GM12878 (cell line): Measurements from ENCODE around the gene ZMIZ1. TPM values are rescaled to one million over a fixed set of nuclear protein-coding genes. Genes with fewer than 3 reads are reported as not detected.

Source experiments
- ATAC-seq: fragments of 200-7000 bp; cut with Tn5 transposase; 3 replicates; pipeline ENCODE4 v1.9.1; 2020; ENCODE audit warnings: mild to moderate bottlenecking, moderate library complexity
- BruUV-seq: library from RNA; stranded (reverse); fragments of 400-500 nt; replicated peaks from 2 replicates; lab custom pipeline; 2021; lab: Mats Ljungman, UMichigan
- CTCF ChIA-PET: fragments of 300-600 bp; sonication (Branson Sonifier 250); formaldehyde crosslinking; extraction: SDS; loops from one replicate; lab custom pipeline; 2021; ENCODE audit warnings: inconsistent platforms; lab: Yijun Ruan, JAX
- POLR2A ChIA-PET: fragments of 350-600 bp; formaldehyde crosslinking; extraction: SDS; loops from one replicate; lab custom pipeline; 2021; ENCODE audit warnings: inconsistent platforms; lab: Charles Lee
- RAD21 ChIA-PET: fragments of 300-600 bp; sonication (Branson Sonifier 250); formaldehyde crosslinking; loops from one replicate; lab custom pipeline; 2023; ENCODE audit warnings: antibody characterized with exemption; ENCODE audit not compliant: unreplicated experiment; lab: Charles Lee
- SMC1A ChIA-PET: fragments of 300-600 bp; sonication (Branson Sonifier 250); formaldehyde crosslinking; loops from one replicate; lab custom pipeline; 2023; ENCODE audit not compliant: unreplicated experiment, uncharacterized antibody; lab: Charles Lee
- DNase-seq: peaks from one replicate; pipeline ENCODE4 v3.0.0-alpha.2; 2011; ENCODE audit warnings: low read depth, low spot score
- FAIRE-seq: peaks from 3 replicates; lab custom pipeline; 2011; peaks lifted over from hg19 to GRCh38; lab: Jason Lieb, UNC
- H2AFZ ChIP-seq: 2 replicates; pipeline ENCODE4 v1.6.0; 2011; ENCODE audit warnings: low read depth, low read length, control low read depth; ENCODE audit not compliant: control insufficient read depth
- H3K27ac ChIP-seq: 2 replicates; pipeline ENCODE4 v1.5.1; 2011; ENCODE audit warnings: control low read depth; ENCODE audit not compliant: control insufficient read depth, insufficient read depth
- H3K27me3 ChIP-seq, 2 experiments: replicated peaks in 1 of 2; 2 replicates each; pipeline versions ENCODE4 v1.6.0 to v1.6.1; 2011; ENCODE audit warnings: low read length in 1 of 2; ENCODE audit not compliant: control insufficient read depth in 2 of 2, insufficient read depth in 2 of 2
- H3K36me3 ChIP-seq, 2 experiments: 2 replicates each; pipeline ENCODE4 v1.5.1; 2011; ENCODE audit warnings: low read length in 1 of 2; ENCODE audit not compliant: control insufficient read depth in 2 of 2, insufficient read depth in 2 of 2
- H3K4me1 ChIP-seq: 2 replicates; pipeline ENCODE4 v1.6.1; 2011; ENCODE audit warnings: mild to moderate bottlenecking, low read length, moderate library complexity, mixed read lengths; ENCODE audit not compliant: control insufficient read depth, insufficient read depth
- H3K4me2 ChIP-seq: 2 replicates; pipeline ENCODE4 v1.6.0; 2011; ENCODE audit warnings: control low read depth; ENCODE audit not compliant: control insufficient read depth, insufficient read depth
- H3K4me3 ChIP-seq: fragments of 200-600 bp; sonication (generic); 2 replicates; pipeline ENCODE4 v1.5.1; 2016
- H3K79me2 ChIP-seq: 2 replicates; pipeline ENCODE4 v1.6.0; 2011; ENCODE audit warnings: low read length; ENCODE audit not compliant: control insufficient read depth, insufficient read depth
- H3K9ac ChIP-seq: 2 replicates; pipeline ENCODE4 v1.8.0; 2011; ENCODE audit warnings: low read length, control low read depth, mixed read lengths; ENCODE audit not compliant: control insufficient read depth, insufficient read depth
- H3K9me3 ChIP-seq: replicated peaks from 3 replicates; pipeline ENCODE4 v1.5.1; 2011; ENCODE audit warnings: mild to moderate bottlenecking, low read length; ENCODE audit not compliant: control insufficient read depth, insufficient read depth
- H4K20me1 ChIP-seq: 2 replicates; pipeline ENCODE4 v1.6.0; 2011; ENCODE audit not compliant: control insufficient read depth, insufficient read depth
- BACH1 ChIP-seq: fragments of 450-650 bp; IDR thresholded peaks from 2 replicates; pipeline ENCODE4 v1.6.1; 2017; ENCODE audit warnings: mild to moderate bottlenecking, borderline replicate concordance
- CBFB ChIP-seq: IDR thresholded peaks from 2 replicates; pipeline ENCODE4 v1.6.1; 2016; ENCODE audit warnings: antibody characterized with exemption, low read depth
- CBX3 ChIP-seq: fragments of 200-600 bp; sonication (generic); IDR thresholded peaks from 2 replicates; pipeline ENCODE4 v1.6.1; 2016; ENCODE audit warnings: low read depth, borderline replicate concordance
- EZH2 ChIP-seq: IDR thresholded peaks from 2 replicates; pipeline ENCODE4 v1.6.1; 2012; ENCODE audit warnings: low read depth, mild to moderate bottlenecking, control low read depth, inconsistent platforms, low read length, borderline replicate concordance; ENCODE audit not compliant: control insufficient read depth
- MTA3 ChIP-seq: IDR thresholded peaks from 2 replicates; pipeline ENCODE4 v1.6.1; 2012; ENCODE audit warnings: low read length, inconsistent platforms, borderline replicate concordance
- NFIC ChIP-seq: IDR thresholded peaks from 2 replicates; pipeline ENCODE4 v1.6.1; 2012; ENCODE audit warnings: low read depth, mild to moderate bottlenecking, inconsistent platforms, low read length, moderate library complexity
- POLR2A ChIP-seq: IDR thresholded peaks from 2 replicates; pipeline ENCODE4 v1.6.1; 2011; ENCODE audit warnings: low read depth, mild to moderate bottlenecking, low read length
- POU2F2 ChIP-seq: IDR thresholded peaks from 3 replicates; pipeline ENCODE4 v1.6.1; 2011; ENCODE audit warnings: low read depth, mild to moderate bottlenecking, low read length, borderline replicate concordance
- RBBP5 ChIP-seq: fragments of 200-600 bp; sonication (generic); conservative IDR thresholded peaks from 2 replicates; pipeline ENCODE4 v1.6.1; 2016
- RUNX3 ChIP-seq: IDR thresholded peaks from 2 replicates; pipeline ENCODE4 v1.6.1; 2012; ENCODE audit warnings: low read length, inconsistent platforms
- SIX5 ChIP-seq: IDR thresholded peaks from 2 replicates; pipeline ENCODE4 v1.6.1; 2011; ENCODE audit warnings: mild to moderate bottlenecking, low read depth, low read length, moderate library complexity; ENCODE audit not compliant: severe bottlenecking
- SKIL ChIP-seq: fragments of 450-650 bp; IDR thresholded peaks from 2 replicates; pipeline ENCODE4 v1.6.1; 2017; ENCODE audit warnings: mild to moderate bottlenecking, low read depth, inconsistent platforms; ENCODE audit not compliant: poor library complexity, severe bottlenecking
- SPI1 ChIP-seq: IDR thresholded peaks from 2 replicates; pipeline ENCODE4 v1.6.1; 2011; ENCODE audit warnings: low read depth, mild to moderate bottlenecking, low read length, moderate library complexity, borderline replicate concordance; ENCODE audit not compliant: insufficient read depth
- SREBF2 ChIP-seq: IDR thresholded peaks from 2 replicates; pipeline ENCODE4 v1.6.1; 2012; ENCODE audit warnings: mild to moderate bottlenecking, low read length
- SUZ12 ChIP-seq: fragments of 200-600 bp; sonication (generic); IDR thresholded peaks from one replicate; pipeline ENCODE4 v1.6.1; 2018; ENCODE audit warnings: antibody characterized with exemption, mild to moderate bottlenecking; ENCODE audit not compliant: unreplicated experiment
- WGBS: methylation state at CpG from one replicate; pipeline ENCODE4 v1.1.6; 2016; ENCODE audit warnings: low lambda C conversion rate; ENCODE audit not compliant: insufficient replicate concordance, insufficient coverage; ENCODE audit errors: missing lambda C conversion rate; 5-methylcytosine and 5-hydroxymethylcytosine counted together
- in situ Hi-C: fragments of 300-500 bp; cut with MboI; formaldehyde crosslinking; loops from 9 replicates; pipeline ENCODE4 v1.14.3; 2018; ENCODE audit warnings: mixed read lengths
- intact Hi-C: fragments of 100-400 bp; cut with micrococcal nuclease; formaldehyde crosslinking; loops from one replicate; pipeline ENCODE4 v1.14.2; 2022; ENCODE audit not compliant: unreplicated experiment
- polyA plus RNA-seq, 11 experiments: library from polyadenylated mRNA; depleted of rRNA in 4 of 11; unstranded in 6 of 11; stranded (reverse) in 5 of 11; fragments of >200 nt; fragmentation: Nextera tagmentation in 4 of 11; fragmentation: Illumina TruSeq in 1 of 11; extraction: Ambion mirVana in 4 of 11; extraction: Trizol in 1 of 11; gene quantifications; 1 replicate in 1 of 11; 2 replicates in 10 of 11; pipeline versions ENCODE4 v1.2.1 to v1.2.3, GENCODE V29; 2011 to 2016; ENCODE audit warnings: inconsistent platforms in 2 of 11, missing spikeins in 2 of 11, low read depth in 1 of 11
- total RNA-seq, 4 experiments: library from RNA; depleted of rRNA in 3 of 4; stranded (reverse); fragments of >200 nt in 3 of 4; fragmentation: Illumina TruSeq in 1 of 4; extraction: Trizol in 1 of 4; gene quantifications; 2 replicates each; pipeline versions ENCODE4 v1.2.1 to v1.2.3, GENCODE V29; 2013 to 2021

ZMIZ1 gene
- total and polyA plus RNA-seq, 10 of the 15 experiments (the other 5 are each of a cell fraction or from before 2014, with no cell fraction given), result 3.1 to 82.3 (median 14.9) TPM

GRCh38 chr10:79299397-79300241 is 230.9 kb downstream of the ZMIZ1 start:
- in situ Hi-C loops, result no loop called here
- ChIA-PET POLR2A (no interaction called here), RAD21 (no interaction called here), SMC1A (interaction anchor here (1.3 kb wide), 1 partner anchor 17 kb away, joined by 3 read pairs; no protein-coding TSS in a partner anchor), CTCF (no interaction called here)
- intact Hi-C loops, result no loop called here
- no peak overlapping the region for H3K27ac ChIP-seq
- no peak overlapping the region for H3K4me2 ChIP-seq
- WGBS, result 93% methylated on average over 13 of the region's 13 CpGs
- H3K79me2 ChIP-seq, result no peaks in the 10 kb centered on the region
- no TSS peak for BruUV-seq
- H4K20me1 ChIP-seq, result no peaks in the 10 kb centered on the region
- H3K27me3 ChIP-seq, result no peaks in the 10 kb centered on the region
- no peaks in the 10 kb centered on the region for H3K9me3 ChIP-seq
- H3K9ac ChIP-seq, result no peak overlapping the region
- no peak for FAIRE-seq
- no peak overlapping the region for H2AFZ ChIP-seq
- no peak for TF ChIP-seq BACH1
- TF ChIP-seq POLR2A, result peak; percentile 23; the same call in 1 of the 2 replicates
- no peak for TF ChIP-seq POU2F2
- no peak for DNase-seq
- no peak for ATAC-seq
- H3K36me3 ChIP-seq, result peaks cover 37 to 74% of the 10 kb centered on the region in 2 experiments
- H3K4me3 ChIP-seq, result no peak overlapping the region
- H3K4me1 ChIP-seq, result peaks cover 2% of the 10 kb centered on the region; the same call in 1 of the 2 replicates

- ATAC-seq (no peak), FAIRE-seq (no peak), DNase-seq (no peak)
- no peaks in the 10 kb centered on the region for H4K20me1 ChIP-seq
- intact Hi-C loops, result no loop called here
- H3K4me3 ChIP-seq, result no peak overlapping the region
- no peak overlapping the region for H3K4me2 ChIP-seq
- H3K79me2 ChIP-seq, result no peaks in the 10 kb centered on the region
- H3K36me3 ChIP-seq, result peaks cover 42 to 78% of the 10 kb centered on the region in 2 experiments
- no peak overlapping the region for H2AFZ ChIP-seq
- in situ Hi-C loops, result no loop called here
- no peaks in the 10 kb centered on the region for H3K27me3 ChIP-seq
- no peak overlapping the region for H3K9ac ChIP-seq
- RAD21 ChIA-PET, result no interaction called here
- H3K4me1 ChIP-seq, result no peaks in the 10 kb centered on the region
- WGBS, result 90% methylated on average over 24 of the region's 24 CpGs
- no peaks in the 10 kb centered on the region for H3K9me3 ChIP-seq
- CTCF ChIA-PET, result no interaction called here
- no TSS peak for BruUV-seq
- SMC1A ChIA-PET, result no interaction called here
- no peak overlapping the region for H3K27ac ChIP-seq
- POLR2A ChIA-PET, result no interaction called here
- TF ChIP-seq MTA3 (no peak), RBBP5 (no peak), RUNX3 (no peak), CBX3 (no peak), SPI1 (no peak), CBFB (no peak), SIX5 (no peak), SKIL (no peak), NFIC (no peak), SUZ12 (no peak), EZH2 (no peak), SREBF2 (no peak)
These were observed 231.9 kb downstream of the ZMIZ1 start for GRCh38 chr10:79300711-79301110.
